ENCODE results near the gene BRD9.
"Not testable (repeated sequence)": the region's sequence is repeated elsewhere in the genome, so short reads cannot be mapped to it uniquely, and the experiment has no call there.

The BRD9 gene

DNA sequence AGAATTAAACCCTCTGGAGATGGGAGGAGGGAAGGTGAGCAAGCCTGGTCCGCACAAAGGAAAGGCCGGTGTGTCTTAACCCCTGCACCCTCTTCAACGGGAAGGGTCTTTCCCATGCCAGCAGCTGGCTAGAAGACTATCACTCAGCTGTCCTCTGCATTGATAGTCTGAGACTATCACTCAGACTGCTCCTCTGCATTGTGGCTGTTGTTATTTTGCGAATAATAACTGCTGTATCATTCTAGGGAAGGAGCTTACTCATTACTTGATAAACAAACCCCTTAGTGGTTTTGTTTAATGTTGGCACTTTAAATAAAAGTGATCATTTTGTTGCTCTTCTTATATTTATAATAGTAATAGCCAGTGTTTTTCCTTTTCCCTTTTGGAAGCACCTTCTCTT lies 8.2 kb upstream of the BRD9 start:
- no peak for DNase-seq

GRCh38 chr5:893711-894110 lies 1.1 kb upstream of the BRD9 start:
- no peak for DNase-seq

DNA sequence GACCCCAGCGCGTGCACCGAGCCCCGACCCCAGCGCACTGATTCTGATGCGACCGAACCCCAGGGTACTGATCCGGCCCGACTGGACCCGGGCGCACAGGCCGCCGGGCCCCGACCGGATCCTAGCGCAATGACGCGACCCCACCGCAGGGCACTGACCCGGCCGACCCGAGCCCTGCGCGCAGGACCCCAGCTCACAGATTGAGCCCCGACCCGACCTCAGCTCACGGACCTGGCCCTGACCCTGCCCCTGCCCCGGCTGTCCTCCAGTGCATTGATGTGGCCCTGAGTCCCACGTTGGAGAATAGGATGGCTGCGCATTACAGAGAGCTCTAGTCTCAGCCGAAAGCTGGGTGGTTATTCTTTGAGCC lies 521 bp upstream of the BRD9 start:
- DNase-seq, result no peak

DNA sequence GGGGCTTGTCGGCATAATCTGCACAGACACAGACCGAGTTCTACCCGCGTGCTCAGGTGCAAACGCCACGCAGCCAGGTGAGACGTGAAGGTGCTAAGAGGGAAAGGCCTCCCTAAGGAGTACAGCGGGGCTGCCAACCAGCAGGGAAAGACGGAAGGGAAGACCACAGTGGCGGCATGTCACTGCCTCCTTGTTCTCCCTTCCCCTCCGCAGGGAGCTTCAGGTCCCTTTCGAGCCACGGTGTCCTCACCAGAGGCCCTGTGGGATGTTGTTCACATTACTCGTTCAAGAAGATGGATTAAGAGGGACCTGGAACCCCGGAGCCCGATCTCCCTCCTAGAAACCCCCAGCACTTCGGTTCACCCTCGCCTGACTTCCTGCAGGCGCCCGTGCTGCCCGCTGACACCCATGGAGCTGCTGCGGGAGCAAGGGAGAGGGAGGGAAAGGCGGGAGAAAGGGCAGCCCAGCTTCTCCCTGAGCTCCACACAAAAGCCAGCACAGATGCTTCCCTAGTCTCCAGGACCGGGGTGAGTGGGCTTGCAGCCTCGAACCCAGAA lies 686 bp downstream of the BRD9 start:
- peak; percentile 37 for DNase-seq

DNA sequence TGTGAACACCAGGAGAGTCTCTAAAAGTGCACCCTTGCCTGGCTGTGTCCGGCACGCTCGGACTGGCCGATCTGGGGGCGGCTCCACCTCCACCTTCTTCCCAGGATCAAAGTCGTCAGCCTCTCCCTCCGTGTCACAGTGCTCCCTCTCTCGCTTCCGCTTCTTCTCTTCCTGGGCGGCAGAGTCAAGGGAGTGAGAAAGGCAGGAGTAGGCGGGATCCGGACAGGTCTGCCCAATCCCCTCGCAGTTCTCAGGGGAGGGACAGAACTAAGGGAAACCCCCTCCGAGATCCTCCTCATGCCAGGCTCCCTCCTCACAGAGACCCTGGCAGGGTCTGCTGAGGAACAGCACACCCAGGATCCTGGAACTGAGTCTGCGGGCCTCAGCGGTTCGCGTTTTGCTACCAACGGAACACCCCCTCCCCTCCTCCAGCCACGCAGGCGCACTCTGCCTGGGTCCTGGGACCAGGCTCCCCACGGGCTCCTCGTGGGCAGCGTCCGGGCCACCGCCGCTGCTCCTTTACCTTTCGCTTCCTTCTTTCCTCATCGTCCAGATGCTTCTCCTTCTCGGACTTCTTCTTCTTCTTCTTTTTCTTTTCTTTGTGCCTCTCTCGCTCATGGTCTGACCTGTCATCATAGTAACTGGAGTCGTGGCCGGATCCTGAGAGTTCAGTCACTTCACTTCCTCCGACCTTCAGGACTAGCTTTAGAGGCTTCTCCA lies 1.3 kb downstream of the BRD9 start:
- no peak for DNase-seq

GRCh38 chr5:889075-889710 lies 3.4 kb downstream of the BRD9 start:
- no peak for DNase-seq

DNA sequence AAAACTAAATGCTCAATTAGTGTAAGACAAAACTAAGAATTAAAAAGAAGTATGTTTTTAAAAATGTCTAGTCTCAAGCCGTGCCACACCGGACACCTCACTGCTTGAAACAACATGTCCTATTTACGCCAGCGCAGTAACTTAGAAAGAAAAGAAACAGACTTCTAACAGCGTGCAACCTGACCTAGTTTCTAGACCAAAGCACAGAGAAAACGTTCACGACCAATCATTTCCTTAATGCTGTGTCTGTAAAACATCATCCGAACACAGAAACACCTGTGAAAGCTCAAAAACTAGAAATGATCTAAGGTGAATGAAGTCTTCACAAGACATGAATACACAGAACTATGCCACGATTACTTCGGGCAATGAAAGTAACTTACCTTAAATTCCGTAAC lies 4.0 kb downstream of the BRD9 start:
- DNase-seq, result no peak

DNA sequence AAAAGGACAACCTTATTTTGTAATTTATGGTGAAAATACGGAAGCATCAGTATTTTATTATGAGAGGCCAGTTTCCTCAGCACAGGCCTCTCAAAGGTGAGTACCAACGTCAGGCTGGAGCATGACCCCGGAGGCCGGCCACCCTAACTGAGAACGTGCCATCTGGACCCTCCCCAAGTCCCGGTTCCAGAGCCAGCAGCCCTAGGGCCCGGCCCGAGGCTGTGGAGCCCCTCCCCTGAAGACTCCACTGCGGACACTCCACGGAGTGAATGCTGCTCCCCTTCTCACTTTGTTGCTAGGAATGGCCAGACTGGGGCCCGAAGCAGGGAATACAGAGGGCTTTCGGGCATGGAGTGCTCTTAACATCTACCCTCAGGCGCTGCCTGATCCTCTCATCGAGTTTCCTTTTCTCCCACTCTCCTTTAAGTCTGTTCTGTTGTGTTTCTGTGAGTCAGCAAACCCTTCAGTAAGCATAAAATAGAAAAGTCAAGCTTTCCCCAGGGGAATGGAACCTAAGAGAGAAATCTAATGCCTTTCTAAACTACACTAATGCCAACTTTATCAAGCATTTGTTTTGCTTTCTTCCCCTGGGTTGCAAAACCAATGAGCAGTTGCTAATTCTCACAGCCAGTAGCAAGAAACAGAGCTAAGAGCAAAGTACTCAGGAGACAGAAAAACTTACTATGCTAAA lies 4.5 kb downstream of the BRD9 start:
- DNase-seq, result no peak

GRCh38 chr5:886716-887325 lies 5.8 kb downstream of the BRD9 start:
- no peak for DNase-seq

- DNase-seq, result no peak
These were observed 6.6 kb downstream of the BRD9 start for GRCh38 chr5:886036-886435.

DNA sequence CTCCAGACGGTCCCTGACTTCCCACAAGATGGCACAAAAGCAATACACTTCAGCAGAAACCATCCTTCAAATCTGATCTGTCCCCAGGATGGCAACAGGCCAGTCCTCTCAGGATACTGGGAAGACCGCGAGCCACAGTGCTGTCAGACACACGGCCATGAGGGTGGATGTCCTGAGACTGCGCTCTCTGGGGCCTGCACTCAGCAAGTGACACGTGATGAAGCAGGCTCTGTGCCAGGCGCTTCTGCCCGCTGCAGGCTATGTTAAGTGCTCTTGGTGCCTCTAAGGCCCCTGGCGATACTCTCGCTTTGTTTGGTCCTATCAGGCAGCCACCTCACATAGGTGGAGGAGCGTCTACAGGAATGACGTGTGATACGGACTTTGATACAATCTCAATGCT lies 7.1 kb downstream of the BRD9 start:
- DNase-seq, result no peak

DNA sequence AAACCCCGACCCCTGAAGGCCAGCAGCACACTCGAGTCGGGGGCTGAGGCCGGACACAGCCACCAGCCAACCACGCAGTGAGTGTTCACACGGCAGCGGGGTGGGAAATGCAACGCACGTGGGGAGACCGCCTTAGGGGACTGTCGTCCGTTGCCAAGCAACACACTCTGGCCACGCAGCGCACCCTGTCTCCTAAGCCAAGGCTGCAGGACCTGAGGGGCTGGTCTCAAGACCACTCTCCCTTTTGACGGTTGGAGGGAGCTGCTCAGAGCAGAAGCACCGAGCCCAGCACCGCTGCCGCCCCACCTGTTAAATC lies 7.5 kb downstream of the BRD9 start:
- DNase-seq, result no peak

DNA sequence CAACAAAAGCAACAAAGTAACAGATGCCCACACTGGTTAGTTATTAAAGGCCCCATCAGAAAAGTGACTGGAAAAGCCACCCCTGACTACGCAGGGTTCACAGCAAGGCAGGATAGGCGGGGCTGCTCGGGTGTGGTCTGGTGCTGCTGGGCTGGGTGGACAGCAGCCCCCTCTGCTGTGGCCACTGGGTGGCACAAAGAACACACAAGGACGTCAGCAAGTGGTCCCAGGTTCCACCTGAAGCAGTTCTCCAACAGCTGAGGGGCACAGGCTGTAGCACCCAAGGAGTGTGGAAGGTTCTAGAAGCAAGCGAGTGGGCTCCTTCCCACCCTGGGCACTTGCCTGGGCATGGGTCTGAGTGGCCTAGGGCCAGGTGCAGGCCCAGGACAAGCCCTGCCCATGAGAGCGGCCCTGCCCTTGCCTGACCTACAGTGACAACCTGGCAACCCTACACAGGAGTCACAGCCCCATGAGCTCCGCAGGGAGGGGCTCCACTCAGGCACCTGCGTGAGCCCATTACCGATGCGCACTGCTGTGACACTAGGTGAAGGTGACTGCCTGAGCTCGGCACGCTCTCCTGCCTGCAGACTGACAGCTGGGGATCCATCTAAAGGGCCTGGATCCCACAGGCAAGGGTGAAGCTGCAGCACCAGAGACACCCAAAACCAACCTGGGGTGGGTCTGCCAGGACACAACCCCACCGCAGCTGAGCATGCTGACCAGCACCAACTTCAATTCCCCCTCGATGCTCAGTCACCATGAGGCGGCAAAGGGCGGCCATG lies 8.1 kb downstream of the BRD9 start:
- no peak for DNase-seq

DNA sequence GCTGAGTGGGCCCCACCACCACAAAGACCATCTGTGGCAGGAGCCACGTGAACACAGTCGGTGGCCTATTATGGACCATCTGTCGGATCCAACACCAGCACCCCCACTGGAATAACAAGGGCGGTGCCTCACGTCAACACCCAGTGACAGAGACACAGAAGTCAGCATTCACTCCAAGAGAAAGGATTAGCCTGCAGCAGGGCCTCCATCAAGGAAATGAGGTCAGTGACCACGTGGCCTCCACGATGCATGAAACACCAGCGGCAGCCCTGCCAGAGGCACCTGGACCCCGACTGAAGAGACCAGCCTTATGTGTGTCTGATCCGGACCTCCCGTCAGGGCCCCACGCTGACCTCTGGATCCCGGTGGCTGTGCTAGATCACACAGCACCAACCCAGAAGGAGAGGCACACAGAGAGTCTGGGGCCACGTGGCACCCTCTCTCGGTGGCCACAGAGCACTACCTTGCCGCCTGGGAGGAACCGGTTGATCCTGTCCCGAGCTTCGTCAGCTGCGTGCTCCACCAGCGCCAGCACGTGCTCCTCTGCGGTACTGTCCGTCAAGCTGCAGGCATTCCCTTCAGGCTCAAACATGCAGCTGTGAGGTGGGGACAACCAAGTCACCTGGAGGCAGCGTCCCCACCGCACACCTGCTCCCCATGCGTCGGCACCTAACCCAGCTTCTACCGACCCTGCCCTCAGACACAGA lies 9.0 kb downstream of the BRD9 start:
- no peak for DNase-seq

GRCh38 chr5:882253-883183 lies 10.1 kb downstream of the BRD9 start:
- DNase-seq, result no peak

DNA sequence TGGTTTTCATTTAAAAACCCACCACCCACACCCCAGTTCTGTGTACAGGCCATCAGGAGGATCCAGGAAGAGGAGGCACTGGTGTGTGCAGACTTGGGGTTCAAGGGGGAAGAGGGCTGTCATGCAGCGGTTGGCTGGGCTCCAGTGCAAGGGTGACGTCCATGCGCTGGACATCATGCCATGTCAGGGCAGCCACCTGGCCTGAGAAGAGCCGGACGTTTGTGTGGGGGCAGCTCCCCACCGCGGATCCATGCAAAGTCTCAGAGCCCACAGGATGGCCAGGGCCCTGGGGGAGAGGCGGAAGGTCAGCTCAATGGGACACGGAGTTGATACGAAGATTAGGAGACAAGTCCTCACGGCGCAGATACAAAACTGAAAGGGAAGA lies 11.1 kb downstream of the BRD9 start:
- DNase-seq, result no peak

- no peak for DNase-seq
These were observed 11.6 kb downstream of the BRD9 start for GRCh38 chr5:880816-881550.

- not testable (repeated sequence) for DNase-seq
These were observed 13.9 kb downstream of the BRD9 start for GRCh38 chr5:878677-879076.

- no peak for DNase-seq
These were observed 14.5 kb downstream of the BRD9 start for GRCh38 chr5:878125-878524.
